Uterus (tissue), 2 donors: Measurements from ENCODE around the gene FUT4.

ENCODE experiments used
- CTCF ChIP-seq, 4 experiments: fragments of 200-600 bp in 2 of 4; fragments of 450-650 bp in 2 of 4; sonication (generic) in 2 of 4; IDR thresholded peaks; one replicate each; pipeline ENCODE4 v1.5.1; 2016 to 2019; ENCODE audit warnings: antibody characterized with exemption in 4 of 4, mild to moderate bottlenecking in 2 of 4, moderate library complexity in 1 of 4
- POLR2A ChIP-seq, 2 donors: fragments of 450-650 bp; IDR thresholded peaks; one replicate each; pipeline ENCODE4 v1.6.1; 2016; ENCODE audit warnings: antibody characterized with exemption in 2 of 2, mild to moderate bottlenecking in 1 of 2, moderate library complexity in 1 of 2

GRCh38 chr11:94557421-94557820, 13.7 kb downstream of the FUT4 start:
- no peak for TF ChIP-seq POLR2A (IDR thresholded peaks at IDR 0.05)
- no peak for TF ChIP-seq CTCF (IDR thresholded peaks at IDR 0.05)
